ENCODE data around the gene DSCAML1.

DSCAML1 gene

DNA sequence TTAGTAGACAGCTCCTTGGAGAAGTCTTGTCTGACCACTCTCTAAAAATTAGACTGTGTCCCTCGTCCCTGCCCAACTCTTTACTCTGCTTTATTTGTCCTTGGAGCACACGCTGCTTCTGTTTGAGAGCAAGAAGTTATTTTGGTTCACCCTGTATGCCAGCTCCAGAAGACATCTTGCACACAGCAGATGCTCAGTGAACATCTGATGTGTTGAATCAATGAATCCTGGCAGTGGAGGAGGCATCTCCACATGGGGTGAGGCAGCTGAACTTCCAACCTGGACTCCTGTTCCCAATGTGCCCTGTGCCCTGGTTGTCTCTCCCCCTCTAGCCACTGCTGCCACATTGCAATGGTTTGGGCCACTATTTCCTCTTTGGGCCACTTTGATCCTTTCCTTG lies 255.8 kb downstream of the DSCAML1 start:
- no peak for DNase-seq

DNA sequence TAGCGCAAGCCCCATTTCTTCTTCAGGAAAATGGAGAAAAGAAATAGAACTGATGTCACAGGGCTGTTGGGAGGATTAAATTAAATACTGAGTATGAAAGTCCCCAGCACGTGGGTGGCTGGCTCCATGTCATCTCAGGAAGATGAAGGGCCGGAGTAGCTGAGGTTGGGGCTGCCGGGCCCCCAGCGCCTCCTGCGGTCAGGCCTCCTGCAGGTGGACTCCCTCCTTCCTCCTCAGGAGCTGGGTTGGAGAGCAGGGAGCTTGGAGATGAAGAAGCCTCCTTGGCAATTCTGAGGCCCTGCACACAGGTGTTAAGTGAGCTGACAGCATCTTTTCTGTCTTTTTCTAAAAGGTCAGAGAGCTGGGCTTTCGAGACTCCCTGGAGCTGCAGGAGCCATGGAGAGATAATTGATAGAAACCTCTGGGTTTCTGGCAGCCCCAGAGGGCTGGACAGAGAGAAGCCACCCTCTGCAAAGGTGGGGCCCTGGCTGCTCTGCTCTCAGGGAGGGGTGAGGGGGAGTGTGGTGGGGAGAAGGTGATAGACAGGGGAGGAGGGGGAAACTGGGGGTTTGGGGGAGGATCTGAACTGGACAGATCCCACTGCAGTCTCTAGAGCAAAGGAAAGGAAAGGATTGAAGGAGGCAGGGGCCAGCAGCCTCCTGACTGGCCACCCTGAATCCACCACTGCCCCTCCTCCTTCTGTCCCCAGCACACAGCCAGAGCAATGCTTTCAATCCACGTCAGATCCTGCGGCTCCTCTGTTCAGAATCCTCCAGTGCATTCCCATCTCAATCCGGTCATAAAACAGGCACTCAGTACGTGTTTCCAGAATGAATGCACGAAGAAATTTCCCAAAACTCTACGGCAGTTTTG lies 258.5 kb downstream of the DSCAML1 start:
- no peak for DNase-seq

DNA sequence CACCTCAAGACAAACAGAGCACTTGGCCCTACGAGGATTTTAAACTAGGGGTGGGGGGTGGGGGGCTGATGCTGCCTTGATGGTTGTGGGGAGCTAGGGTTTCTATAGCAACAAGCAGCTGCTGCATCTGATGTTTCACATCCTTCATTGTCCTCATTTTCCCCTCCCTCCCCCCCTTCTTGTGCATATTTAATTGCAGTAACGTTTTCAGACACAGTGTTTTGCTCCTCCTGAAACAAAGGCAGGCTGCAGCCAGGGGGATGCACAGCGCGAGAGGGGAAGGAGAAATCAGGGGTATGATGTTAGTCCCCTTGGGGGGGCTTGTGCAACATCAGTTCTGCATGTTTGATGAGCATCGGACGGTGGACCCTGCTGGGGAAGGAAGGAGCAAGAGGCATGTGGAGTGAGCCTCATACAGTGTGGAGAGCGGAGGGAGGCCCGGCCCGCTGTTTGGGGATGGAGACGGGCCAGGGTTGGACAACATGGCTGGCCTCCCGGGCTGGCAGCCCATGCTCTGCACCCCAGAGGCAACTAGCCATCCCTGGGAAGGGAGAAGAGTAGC lies 261.1 kb downstream of the DSCAML1 start:
- no peak for DNase-seq

DNA sequence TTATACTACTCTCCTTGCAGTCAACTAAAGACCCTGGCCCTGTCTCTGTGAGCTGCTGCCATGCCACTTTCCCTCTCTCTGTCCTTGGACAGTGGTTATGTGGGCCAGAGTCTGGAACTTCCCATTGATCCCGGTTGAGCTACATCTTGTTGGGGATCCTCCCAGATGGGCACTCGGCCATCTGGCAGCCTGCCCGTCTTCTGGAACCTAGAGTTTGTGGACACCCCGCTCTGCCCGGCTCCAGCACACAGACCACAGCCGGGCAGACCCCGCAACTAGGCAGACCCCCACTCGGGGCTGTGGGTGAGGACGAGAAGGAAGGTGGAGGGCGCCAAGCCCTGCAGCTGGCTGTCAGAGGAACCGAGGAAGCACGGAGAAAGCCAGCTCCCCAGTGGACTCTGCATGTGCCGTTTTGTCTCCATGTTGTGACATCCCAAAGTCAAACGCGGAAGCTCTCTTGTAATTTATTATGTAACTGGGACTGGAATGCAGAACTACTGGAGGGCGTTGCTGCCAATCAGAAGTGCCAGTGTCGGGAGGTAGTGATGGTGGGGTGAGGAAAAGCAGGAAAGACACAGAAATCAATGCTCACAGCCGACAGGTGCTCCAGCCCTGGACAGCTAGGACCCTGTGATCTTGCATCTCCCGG lies 261.7 kb downstream of the DSCAML1 start:
- no peak for DNase-seq

DNA sequence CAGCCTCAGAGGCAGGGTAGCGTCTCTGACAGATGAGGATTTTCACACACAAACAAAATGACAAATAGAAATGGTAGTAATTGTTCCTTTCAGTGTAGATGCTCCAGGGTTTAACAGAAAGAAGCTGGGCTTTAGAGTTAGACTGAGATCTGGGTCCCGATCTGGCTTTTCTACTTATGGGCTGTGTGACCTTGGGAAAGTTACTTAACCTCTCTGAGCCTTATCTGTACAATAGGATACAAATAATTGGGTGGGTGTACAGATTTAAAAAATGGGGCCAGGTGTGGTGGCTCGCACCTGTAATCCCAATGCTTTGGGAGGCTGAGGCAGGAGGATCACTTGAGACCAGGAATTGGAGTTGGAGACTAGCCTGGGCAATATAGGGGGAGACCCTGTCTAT lies 264.4 kb downstream of the DSCAML1 start:
- DNase-seq, result no peak

DNA sequence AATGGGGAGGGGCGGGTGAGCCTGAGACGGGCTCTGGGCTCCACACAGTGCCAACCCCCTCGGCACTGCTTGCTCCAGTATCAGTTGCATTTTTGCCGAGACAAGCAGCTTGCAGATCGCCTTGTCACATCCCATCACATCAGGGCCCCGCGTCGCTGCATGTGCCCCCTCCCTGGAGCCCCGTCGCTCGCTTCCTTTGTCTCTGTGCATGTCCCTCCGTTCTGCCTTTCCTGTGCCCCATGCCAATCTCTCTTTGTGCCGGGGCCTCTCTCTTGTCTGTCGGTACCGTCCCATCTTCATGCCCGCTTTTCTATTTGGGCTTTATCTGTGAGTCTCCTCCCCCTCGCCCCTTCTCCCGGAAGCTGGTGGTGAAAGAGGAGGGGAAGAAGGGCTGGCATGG lies 267.2 kb downstream of the DSCAML1 start:
- DNase-seq, result no peak

DNA sequence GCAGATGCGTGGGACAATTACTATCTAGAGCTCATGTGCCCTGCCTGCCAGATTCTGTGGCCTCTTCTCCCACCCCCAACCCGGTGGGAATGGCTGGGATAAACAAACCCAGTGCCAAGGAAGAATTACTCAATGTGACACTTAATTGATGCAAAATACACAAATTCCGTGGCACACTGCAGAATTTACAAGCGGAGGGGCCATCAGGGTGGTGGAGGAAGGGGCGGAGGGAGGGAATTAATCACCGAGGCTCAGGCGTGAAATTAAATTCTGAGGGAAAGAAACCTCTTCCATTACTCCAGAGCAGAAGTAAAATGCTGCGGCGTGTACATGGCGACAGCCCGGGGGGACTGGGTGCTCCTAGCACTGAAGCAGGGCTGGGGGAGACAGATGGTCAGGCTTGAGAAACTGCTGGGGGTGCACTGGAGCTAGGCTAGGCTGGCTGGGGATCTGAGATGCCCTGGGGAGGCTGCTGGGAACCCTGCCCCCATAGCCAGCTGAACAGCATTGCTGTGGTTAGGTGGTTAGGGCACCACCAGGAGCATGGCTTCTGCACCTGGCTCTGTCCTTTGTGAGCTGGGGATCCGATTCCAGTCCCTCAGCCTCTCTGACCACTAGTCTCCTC lies 268.8 kb downstream of the DSCAML1 start:
- no peak for DNase-seq

DNA sequence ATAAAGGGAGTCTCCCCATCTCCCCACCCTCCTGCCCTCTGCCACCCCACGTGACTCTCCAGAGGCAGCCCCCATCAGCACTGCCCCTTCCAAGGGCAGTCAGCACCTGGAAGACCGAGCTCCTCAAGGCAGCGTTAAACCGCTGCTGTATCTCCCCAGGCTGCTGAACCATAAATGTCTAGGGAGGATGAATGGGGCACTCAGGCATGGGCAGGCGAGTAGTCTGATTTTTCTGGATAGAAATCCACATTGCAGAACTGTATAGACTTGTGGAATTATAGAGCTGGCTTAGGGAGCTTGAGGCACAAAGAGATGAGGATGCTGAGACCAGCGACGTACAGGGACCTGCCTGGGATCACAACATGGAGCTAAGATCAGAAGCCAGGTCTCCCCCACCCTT lies 269.7 kb downstream of the DSCAML1 start:
- no peak for DNase-seq

DNA sequence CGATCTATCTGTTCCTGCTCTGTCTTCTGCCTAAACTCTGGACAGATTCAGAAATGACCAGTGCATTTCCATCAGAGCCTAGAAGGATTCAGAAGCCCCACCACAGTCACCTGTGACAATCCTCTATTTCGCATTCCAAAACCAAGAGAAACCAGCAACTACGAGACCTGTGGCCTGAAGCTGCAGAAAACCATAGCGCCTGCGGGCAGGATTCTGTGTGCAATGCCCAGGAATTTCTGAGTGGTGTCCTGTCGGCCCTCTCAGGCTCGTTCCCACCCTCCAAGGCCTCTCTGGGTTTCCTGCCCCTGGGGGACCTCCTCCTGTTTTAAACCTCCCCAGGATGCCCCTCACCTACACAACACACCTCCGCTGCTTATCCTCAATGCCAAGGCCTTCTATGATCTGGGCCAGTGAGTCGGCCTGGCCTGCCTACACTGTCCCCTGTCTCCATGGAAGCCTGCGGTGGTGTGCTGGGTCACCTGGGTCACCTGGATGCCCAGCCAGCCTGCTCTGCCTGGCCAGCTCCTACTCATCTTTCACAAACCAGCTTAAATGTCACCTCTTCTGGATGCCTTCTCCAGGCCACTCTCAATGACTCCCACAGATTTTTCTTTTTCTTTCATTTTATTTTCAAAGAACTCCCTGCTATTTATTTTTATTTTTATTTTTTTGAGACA lies 271.0 kb downstream of the DSCAML1 start:
- no peak for DNase-seq

DNA sequence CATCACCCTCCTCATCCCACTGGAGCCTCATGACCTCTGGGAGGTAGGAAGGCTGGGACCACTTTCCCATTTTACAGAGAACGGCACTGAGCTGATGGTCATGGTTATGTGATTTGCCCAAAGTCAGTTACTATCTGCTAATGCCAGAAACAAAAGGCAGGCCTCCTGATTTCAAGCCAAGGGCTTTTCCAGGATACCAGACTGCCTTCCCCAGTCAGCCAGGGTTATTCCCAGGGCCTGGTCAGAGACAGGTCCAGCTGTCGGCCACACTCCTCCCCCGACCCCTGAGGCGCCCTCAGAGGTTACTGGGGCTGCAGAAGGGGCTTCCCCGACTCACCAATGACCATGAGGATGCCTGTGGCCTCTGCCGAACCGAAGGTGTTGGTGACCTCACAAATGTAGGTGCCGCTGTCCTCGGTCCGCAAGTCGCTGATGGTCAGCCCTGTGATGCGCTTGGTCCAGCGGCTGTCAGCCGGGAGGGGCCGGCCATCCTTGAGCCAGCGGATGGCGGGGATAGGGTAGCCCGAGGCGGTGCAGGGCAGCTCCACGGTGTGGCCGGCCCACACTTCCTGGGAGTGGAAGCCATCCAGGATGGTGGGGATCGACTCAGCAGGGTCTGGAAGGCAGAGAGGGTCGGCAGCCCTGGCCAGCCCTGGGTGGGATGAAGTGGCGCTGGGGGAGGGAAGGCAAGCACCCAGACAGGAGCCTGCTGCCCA lies 272.4 kb downstream of the DSCAML1 start:
- DNase-seq, result no peak

DNA sequence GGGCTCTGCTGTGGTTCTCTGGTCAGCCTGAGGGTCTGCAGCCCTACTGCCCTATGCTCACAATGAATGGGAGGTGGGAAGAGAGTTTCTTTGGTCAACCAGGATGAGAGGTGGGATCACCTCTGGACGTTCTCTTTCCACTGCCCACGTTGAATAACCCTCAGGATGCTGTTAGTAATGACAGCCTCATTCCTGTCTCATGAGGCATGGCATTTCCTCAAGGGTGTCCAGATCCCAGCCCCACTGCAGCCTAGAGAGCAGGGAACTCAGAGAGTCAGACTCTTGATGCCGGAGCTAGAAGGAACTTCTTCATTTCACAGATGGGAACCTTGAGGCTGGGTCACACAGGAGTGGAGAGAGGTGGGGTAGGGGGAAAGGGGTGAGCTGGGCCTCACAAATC lies 273.3 kb downstream of the DSCAML1 start:
- no peak for DNase-seq

DNA sequence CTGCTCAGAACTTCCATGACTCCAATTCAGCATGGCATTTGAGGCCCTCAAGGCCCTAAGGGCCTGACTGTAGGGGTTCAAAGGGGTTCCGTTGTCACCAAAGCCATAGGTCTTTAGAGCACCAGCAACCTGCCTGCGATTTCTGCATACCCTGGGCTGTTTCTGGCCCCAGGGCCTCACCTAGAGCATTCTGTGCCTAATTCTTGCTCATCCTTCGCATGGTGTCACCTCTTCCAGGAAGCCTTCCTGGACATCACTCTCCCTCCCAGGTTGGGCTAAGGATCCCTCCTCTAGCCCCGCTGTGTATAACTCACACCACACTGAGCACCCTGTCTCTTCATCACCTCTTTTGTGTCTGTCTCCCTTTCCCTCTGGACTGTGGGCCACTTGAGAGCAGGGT lies 275.0 kb downstream of the DSCAML1 start:
- no peak for DNase-seq

DNA sequence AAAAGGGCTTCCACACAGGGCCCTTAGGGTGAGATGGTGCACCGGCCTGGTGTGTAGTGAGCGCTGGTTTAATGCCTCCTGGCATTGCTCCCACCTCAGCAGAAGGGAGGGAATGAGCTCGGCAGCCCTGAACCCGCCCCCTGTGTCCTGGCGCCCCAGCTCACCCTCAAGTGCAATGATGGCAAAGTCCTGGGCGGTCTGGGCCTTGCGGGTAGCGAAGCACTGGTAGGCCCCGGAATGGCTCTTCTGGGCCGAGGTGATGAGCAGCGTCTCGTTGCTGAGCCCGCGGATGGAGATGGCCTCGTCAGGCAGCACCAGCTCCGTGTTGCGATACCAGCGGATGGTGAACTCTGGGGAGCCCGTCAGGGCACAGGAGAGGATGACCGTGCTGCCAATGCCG lies 276.1 kb downstream of the DSCAML1 start:
- DNase-seq, result no peak

DNA sequence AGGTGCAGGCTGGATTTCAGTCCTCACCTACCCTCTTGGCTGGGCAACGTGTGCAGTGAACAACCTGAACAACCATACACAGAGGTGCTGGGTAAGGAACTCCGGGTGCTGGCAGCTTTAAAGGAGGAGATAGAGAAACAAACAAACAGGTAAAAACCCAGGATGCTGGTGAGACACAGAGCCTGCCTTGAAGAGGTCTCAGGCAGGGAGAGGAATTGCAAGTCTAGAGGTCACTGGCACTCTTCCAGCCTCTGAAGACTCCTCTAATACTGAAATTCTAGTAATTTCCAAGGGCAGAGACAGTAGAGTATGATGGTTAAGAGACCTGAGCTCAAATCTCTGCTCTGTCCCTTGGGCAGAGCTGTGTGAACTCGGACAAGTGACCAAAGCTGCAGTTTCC lies 276.8 kb downstream of the DSCAML1 start:
- DNase-seq, result no peak

DNA sequence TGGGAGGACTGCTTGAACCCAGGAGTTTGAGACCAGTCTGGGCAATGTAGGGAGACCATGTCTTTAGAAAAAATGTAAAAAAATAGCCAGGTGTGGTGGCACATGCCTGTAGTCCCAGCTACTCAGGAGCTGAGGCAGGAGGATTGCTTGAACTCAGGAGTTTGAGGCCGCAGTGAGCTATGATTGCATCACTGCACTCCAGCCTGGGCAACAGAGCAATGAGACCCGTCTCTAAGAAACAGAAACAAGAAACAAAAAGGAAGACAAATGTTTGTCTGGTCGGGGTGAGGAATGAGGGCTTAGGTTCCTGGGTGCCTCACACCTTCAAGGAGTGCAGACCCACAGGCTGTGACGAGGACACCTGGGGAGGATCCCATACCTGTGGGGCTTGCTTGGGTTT lies 277.4 kb downstream of the DSCAML1 start:
- DNase-seq, result no peak

DNA sequence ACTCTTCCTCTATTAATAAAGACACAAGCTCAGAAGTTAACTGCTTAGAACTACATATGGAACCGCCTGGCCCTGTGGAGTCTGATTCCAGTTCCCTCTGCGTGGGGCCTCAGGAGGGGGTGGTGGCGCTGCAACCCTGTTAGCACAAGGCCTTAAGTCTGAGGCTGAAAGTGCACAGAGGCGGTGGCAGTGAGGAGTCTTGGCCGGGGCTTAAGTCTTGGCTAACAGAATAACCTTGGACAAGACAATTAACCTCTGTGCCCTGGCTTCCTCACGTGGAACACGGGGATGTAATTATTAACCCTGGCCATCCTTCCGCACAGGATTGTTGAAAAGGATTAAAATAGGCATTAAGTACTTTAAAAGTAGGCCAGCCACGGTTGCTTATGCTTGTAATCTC lies 277.8 kb downstream of the DSCAML1 start:
- no peak for DNase-seq

DNA sequence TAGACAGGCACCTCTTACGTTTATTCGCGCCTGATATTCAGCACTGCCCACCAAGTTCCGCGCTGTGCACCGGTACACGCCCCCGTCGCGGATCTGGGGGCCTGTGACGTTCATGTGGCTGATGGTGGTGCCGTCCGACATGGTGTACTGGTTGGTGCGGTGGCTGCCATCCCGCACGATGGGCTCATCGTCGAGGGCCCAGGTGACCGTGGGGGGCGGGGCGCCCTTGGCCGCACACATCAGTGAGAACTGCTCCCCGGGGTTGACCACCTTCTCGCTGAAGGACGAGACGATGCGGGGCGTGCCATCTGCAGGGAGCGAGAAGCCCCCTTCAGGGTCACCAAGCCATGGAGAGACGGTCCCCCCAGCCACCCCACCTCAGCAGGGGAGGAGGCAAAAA lies 278.6 kb downstream of the DSCAML1 start:
- no peak for DNase-seq

DNA sequence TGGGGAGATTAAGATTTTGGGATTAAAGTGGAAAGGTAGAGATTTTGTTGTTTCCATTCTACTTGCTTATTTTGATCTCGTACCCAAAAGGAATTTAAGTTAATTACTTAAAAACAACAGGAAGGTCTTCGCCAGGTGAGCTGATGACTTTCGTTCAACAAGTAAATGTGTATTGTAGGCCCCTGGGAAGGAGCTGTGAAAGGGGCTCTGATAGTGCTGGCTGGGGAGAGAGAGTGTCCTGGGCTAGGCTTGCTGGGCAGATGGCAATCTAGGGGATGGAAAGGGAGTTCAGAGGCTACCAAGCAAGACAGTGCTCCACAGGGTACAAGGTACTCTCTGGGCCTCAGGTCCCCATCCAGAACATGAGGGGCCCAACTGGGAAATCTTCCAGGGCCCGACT lies 279.9 kb downstream of the DSCAML1 start:
- DNase-seq, result no peak

DNA sequence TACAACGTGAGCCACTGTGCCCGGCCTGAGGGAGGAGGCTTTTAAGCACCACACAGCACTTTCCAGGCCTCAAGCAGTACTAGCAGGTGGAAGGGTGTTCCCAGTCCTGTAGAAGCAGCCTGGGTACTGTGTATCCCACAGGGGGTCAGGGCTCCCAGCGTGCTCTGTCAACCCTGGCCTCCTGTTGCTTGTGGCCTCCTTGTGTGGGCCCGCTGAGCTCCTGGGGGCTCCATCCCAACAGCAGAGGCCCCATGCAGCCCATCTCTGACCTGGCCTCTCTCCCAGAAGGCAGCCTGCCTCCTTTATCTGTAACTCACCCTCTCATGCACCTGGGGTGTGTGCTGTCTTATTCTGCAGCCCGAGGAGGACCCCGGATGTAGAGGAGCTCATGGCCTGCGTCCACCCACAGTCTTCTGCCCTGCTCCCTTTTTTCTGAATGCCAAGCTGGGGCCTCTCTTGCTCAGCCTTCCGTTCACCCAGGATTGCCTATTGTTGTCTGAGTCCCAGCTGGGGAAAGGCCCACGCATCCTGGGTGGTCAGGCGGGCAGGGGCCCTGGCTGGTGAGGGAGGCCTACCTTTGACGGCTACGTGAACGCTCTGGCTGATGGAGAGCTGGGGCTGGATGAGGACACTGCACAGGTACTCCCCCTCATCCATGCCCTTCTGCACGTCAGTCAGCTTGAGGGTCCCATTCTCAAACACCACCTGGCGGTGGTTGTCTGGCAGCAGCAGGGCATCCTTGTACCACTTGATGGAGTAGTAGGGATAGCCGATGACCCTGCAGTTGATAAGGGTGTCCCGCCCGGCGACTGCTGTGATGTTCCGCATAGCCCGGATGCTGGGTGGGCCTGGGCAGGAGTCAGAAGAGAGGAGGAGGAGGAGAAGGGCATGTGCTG lies 280.9 kb downstream of the DSCAML1 start:
- DNase-seq, result no peak

DNA sequence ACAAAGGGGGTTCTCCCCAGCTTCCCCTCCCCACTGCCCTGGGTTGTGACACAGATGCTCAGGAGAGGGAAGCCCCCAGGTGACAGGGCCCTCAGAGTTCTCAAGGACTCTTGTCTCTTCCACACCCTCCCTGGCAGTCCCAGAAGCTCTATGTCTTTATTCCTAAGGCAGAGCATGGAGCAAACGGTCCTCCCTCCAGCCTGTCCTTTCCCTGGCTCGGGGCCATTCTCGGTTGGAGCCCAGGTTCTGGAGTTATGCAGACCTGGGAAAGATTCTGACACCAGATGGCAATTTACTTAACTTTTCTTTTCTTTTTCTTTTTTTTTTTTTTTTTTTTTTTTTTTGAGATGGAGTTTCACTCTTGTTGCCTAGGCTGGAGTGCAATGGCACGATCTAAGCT lies 282.8 kb downstream of the DSCAML1 start:
- no peak for DNase-seq

DNA sequence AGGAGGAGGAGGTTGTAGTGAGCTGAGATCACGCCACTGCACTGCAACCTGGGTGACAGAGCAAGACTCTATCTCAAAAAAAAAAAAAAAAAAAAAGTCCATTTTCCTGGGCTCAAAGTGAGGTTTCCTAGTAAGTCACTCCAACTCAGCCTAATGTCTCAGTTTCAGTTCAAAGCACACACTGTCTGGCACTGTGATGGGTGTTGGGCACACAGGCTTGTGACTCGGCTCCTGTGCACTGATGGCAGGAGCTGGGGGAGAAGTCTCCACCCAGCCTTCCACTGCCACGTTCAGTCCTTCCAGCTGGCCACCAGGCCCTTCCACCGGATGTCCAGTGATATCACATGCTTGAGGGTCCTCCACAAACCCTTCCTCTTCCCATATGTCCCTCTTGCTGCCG lies 283.4 kb downstream of the DSCAML1 start:
- no peak for DNase-seq

Measured in activated T-cell treated with anti-CD3 and anti-CD28 coated beads, Interleukin-2, amount 50 U/mL, for 48 hours (primary cell).